HepG2 (cell line): Measurements from ENCODE around the gene HSD17B11. TPM values are rescaled to one million over a fixed set of nuclear protein-coding genes. Genes with fewer than 3 reads are reported as not detected.

Experiments used
- DR1 ChIP-seq: sonication (generic); formaldehyde crosslinking; IDR thresholded peaks from 2 replicates; pipeline ENCODE4 v1.8.0; 2021; ENCODE audit warnings: mild to moderate bottlenecking, missing genetic modification reagents, inconsistent platforms
- EHMT2 ChIP-seq: fragments of 200-600 bp; sonication (generic); IDR thresholded peaks from 2 replicates; pipeline ENCODE4 v1.7.0; 2017; ENCODE audit warnings: antibody characterized with exemption, low read depth, low read length, borderline replicate concordance
- KDM5B ChIP-seq: sonication (generic); formaldehyde crosslinking; IDR thresholded peaks from 2 replicates; pipeline ENCODE4 v1.4.0; 2020; ENCODE audit warnings: missing genetic modification reagents, mild to moderate bottlenecking, borderline replicate concordance
- KLF13 ChIP-seq: sonication (generic); formaldehyde crosslinking; IDR thresholded peaks from 2 replicates; pipeline ENCODE4 v1.4.0; 2020; ENCODE audit warnings: mild to moderate bottlenecking, missing genetic modification reagents
- NR3C1 ChIP-seq: sonication (generic); formaldehyde crosslinking; IDR thresholded peaks from 2 replicates; pipeline ENCODE4 v1.4.0; 2020; ENCODE audit warnings: missing genetic modification reagents
- PHF5A ChIP-seq: IDR thresholded peaks from one replicate; pipeline ENCODE4 v1.6.1; 2018; ENCODE audit warnings: low read depth, missing genetic modification reagents; ENCODE audit not compliant: unreplicated experiment
- RARG ChIP-seq: sonication (generic); formaldehyde crosslinking; IDR thresholded peaks from 2 replicates; pipeline ENCODE4 v1.4.0; 2020; ENCODE audit warnings: low read depth, mild to moderate bottlenecking, missing genetic modification reagents
- RBAK ChIP-seq: sonication (generic); formaldehyde crosslinking; IDR thresholded peaks from 2 replicates; pipeline ENCODE4 v1.5.1; 2020; ENCODE audit warnings: mild to moderate bottlenecking, missing genetic modification reagents
- SMYD3 ChIP-seq: sonication (generic); formaldehyde crosslinking; IDR thresholded peaks from 2 replicates; pipeline ENCODE4 v1.8.1; 2023; ENCODE audit warnings: mild to moderate bottlenecking, missing genetic modification reagents
- SPEN ChIP-seq: sonication (generic); formaldehyde crosslinking; IDR thresholded peaks from 2 replicates; pipeline ENCODE4 v1.5.1; 2020; ENCODE audit warnings: low read depth, mild to moderate bottlenecking, missing genetic modification reagents
- TOPORS ChIP-seq: sonication (generic); formaldehyde crosslinking; IDR thresholded peaks from 2 replicates; pipeline ENCODE4 v1.8.0; 2023; ENCODE audit warnings: mild to moderate bottlenecking, missing genetic modification reagents
- YEATS2 ChIP-seq: sonication (generic); formaldehyde crosslinking; IDR thresholded peaks from 2 replicates; pipeline ENCODE4 v1.4.0; 2020; ENCODE audit warnings: missing genetic modification reagents, borderline replicate concordance
- ZBTB21 ChIP-seq: sonication (generic); formaldehyde crosslinking; IDR thresholded peaks from 2 replicates; pipeline ENCODE4 v1.4.0; 2020; ENCODE audit warnings: missing genetic modification reagents
- ZBTB46 ChIP-seq: sonication (generic); formaldehyde crosslinking; IDR thresholded peaks from 2 replicates; pipeline ENCODE4 v1.4.0; 2020; ENCODE audit warnings: mild to moderate bottlenecking, missing genetic modification reagents, borderline replicate concordance
- ZNF160 ChIP-seq: sonication (generic); formaldehyde crosslinking; IDR thresholded peaks from 2 replicates; pipeline ENCODE4 v1.8.0; 2022; ENCODE audit warnings: mild to moderate bottlenecking, inconsistent platforms, missing genetic modification reagents
- polyA plus RNA-seq, 8 experiments: library from polyadenylated mRNA; depleted of rRNA in 3 of 8; stranded (reverse) in 7 of 8; unstranded in 1 of 8; fragments of >200 nt; fragmentation: Illumina TruSeq in 4 of 8; extraction: Trizol in 4 of 8; gene quantifications; 2 replicates each; pipeline versions ENCODE4 v1.2.1 to v1.2.3, GENCODE V29; 2011 to 2016; ENCODE audit warnings: low read depth in 4 of 8, missing spikeins in 1 of 8, mixed read lengths in 1 of 8; ENCODE audit not compliant: insufficient read depth in 1 of 8
- total RNA-seq, 5 experiments: library from RNA; depleted of rRNA; stranded (reverse); fragments of >200 nt; fragmentation: Illumina TruSeq; extraction: Trizol; gene quantifications; 2 replicates each; pipeline ENCODE4 v1.2.3, GENCODE V29; 2016; ENCODE audit warnings: low read depth in 1 of 5
- TF ChIP-seq, protein P1 (sequence below): IDR thresholded peaks from 2 replicates; pipeline ENCODE4 v1.6.1; 2016; ENCODE audit warnings: missing compliant biosample characterization, missing genetic modification reagents, borderline replicate concordance
- TF ChIP-seq, protein P2 (sequence below): sonication (generic); formaldehyde crosslinking; IDR thresholded peaks from 2 replicates; pipeline ENCODE4 v1.8.0; 2022; ENCODE audit warnings: mild to moderate bottlenecking, missing genetic modification reagents, moderate library complexity
- TF ChIP-seq, protein P3 (sequence below): sonication (generic); formaldehyde crosslinking; conservative IDR thresholded peaks from 2 replicates; pipeline ENCODE4 v1.4.0; 2020; ENCODE audit warnings: missing genetic modification reagents
- TF ChIP-seq, protein P4 (sequence below): sonication (generic); formaldehyde crosslinking; IDR thresholded peaks from 2 replicates; pipeline ENCODE4 v1.8.0; 2022; ENCODE audit warnings: missing genetic modification reagents, mild to moderate bottlenecking, moderate library complexity, borderline replicate concordance

Gene HSD17B11
- total and polyA plus RNA-seq, 2 of the 13 experiments (the other 11 are each of a cell fraction or from before 2014, with no cell fraction given), result 121 to 158 TPM

GRCh38 chr4:87419578-87420249 is 28.7 kb upstream of the HSD17B11 start (continued):
- TF ChIP-seq, protein P1, sequence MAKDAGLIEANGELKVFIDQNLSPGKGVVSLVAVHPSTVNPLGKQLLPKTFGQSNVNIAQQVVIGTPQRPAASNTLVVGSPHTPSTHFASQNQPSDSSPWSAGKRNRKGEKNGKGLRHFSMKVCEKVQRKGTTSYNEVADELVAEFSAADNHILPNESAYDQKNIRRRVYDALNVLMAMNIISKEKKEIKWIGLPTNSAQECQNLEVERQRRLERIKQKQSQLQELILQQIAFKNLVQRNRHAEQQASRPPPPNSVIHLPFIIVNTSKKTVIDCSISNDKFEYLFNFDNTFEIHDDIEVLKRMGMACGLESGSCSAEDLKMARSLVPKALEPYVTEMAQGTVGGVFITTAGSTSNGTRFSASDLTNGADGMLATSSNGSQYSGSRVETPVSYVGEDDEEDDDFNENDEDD (CRISPR knock-in tag), result no peak
- TF ChIP-seq, protein P2, sequence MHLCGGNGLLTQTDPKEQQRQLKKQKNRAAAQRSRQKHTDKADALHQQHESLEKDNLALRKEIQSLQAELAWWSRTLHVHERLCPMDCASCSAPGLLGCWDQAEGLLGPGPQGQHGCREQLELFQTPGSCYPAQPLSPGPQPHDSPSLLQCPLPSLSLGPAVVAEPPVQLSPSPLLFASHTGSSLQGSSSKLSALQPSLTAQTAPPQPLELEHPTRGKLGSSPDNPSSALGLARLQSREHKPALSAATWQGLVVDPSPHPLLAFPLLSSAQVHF (CRISPR knock-in tag), result no peak
- TF ChIP-seq ZNF160 (CRISPR knock-in tag), result no peak
- TF ChIP-seq NR3C1 (CRISPR knock-in tag), result no peak
- no peak for TF ChIP-seq TOPORS (CRISPR knock-in tag)
- no peak for TF ChIP-seq KLF13
- no peak for TF ChIP-seq RBAK (CRISPR knock-in tag)
- TF ChIP-seq ZBTB46 (CRISPR knock-in tag), result no peak
- no peak; the same call in 1 of the 2 replicates for TF ChIP-seq EHMT2
- TF ChIP-seq, protein P3, sequence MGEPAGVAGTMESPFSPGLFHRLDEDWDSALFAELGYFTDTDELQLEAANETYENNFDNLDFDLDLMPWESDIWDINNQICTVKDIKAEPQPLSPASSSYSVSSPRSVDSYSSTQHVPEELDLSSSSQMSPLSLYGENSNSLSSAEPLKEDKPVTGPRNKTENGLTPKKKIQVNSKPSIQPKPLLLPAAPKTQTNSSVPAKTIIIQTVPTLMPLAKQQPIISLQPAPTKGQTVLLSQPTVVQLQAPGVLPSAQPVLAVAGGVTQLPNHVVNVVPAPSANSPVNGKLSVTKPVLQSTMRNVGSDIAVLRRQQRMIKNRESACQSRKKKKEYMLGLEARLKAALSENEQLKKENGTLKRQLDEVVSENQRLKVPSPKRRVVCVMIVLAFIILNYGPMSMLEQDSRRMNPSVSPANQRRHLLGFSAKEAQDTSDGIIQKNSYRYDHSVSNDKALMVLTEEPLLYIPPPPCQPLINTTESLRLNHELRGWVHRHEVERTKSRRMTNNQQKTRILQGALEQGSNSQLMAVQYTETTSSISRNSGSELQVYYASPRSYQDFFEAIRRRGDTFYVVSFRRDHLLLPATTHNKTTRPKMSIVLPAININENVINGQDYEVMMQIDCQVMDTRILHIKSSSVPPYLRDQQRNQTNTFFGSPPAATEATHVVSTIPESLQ (CRISPR knock-in tag), result no peak
- no peak for TF ChIP-seq ZBTB21 (CRISPR knock-in tag)
- no peak for TF ChIP-seq SPEN
- TF ChIP-seq SMYD3 (CRISPR knock-in tag), result no peak
- no peak for TF ChIP-seq DR1 (CRISPR knock-in tag)
- TF ChIP-seq PHF5A, result peak; percentile 29
- TF ChIP-seq RARG (CRISPR knock-in tag), result no peak
- TF ChIP-seq, protein P4, sequence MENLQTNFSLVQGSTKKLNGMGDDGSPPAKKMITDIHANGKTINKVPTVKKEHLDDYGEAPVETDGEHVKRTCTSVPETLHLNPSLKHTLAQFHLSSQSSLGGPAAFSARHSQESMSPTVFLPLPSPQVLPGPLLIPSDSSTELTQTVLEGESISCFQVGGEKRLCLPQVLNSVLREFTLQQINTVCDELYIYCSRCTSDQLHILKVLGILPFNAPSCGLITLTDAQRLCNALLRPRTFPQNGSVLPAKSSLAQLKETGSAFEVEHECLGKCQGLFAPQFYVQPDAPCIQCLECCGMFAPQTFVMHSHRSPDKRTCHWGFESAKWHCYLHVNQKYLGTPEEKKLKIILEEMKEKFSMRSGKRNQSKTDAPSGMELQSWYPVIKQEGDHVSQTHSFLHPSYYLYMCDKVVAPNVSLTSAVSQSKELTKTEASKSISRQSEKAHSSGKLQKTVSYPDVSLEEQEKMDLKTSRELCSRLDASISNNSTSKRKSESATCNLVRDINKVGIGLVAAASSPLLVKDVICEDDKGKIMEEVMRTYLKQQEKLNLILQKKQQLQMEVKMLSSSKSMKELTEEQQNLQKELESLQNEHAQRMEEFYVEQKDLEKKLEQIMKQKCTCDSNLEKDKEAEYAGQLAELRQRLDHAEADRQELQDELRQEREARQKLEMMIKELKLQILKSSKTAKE (CRISPR knock-in tag), result peak; percentile 91
- TF ChIP-seq KDM5B, result no peak
- no peak for TF ChIP-seq YEATS2 (CRISPR knock-in tag)
